ENCODE measurements around the gene BMP7.
A peak's percentile ranks its signal among the peaks of the same experiment; 100 is the strongest.
"Not testable (repeated sequence)": the region's sequence is repeated elsewhere in the genome, so short reads cannot be mapped to it uniquely, and the experiment has no call there.

Gene BMP7

DNA sequence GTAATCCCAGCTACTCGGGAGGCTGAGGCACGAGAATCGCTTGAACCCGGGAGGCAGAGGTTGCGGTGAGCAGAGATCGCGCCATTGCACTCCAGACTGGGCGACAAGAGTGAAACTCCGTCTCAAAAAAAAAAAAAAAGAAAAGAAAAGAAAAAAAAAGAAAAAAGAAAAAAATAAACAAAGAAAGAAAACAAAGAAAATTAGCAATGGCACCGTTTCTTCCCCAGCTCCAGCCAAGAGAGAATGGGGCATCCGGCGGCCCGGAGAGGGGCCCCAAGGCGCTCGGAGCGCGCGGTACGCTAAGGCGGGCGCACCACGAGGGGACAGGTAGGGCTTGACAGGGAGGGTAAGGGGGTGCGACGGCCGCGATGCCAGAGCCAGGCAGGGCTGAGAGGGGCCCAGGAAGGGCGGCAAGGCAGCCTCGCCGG lies 1.5 kb downstream of the BMP7 start:
- DNase-seq = not testable (repeated sequence)

DNA sequence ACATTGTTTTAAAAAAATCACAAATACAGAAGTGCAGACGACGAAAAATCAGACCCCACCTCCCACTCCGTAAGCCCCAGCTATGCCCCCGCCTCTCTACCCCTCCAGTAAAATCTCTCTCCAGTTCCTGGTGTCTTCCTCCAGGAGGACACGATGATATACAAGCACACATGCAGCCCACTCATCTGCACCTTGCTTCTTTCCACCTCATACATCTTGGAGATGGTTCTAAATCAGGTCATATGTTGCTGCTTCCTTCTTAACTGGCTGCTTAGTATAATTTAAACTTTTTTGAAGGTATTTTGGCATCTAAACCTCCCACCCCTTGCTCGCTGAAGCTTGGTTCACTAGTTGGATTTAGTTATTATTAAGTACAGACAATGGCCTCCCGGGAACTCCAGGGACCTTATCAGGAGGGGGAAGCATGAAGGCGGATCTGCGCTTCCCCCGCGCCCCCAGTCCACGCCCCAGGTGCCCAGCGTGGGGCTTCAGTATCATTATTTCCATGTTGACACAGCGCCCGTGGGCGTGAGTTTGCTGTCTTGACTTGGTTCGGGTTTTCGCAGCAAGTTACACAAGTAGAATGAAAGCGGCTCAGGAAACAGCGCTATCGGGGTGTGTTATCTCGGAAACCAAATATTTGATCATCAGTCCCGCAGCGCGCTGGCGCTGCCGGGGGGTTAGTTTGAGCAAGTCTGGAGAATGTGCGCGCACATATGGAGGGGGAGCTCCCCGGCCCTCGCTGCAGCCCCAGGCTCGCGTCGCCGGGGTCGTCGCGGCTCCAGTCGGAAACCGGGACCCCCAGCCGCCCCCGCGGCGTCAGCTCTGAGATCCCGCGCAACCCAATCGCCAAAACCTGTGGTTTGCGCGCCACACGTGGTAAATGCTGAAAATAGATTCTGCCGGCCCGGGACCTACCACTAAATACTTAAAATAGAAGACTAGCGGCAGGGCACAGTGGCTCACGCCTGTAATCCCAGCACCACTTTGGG lies 2.3 kb downstream of the BMP7 start:
- peak; percentile 13 for DNase-seq

DNA sequence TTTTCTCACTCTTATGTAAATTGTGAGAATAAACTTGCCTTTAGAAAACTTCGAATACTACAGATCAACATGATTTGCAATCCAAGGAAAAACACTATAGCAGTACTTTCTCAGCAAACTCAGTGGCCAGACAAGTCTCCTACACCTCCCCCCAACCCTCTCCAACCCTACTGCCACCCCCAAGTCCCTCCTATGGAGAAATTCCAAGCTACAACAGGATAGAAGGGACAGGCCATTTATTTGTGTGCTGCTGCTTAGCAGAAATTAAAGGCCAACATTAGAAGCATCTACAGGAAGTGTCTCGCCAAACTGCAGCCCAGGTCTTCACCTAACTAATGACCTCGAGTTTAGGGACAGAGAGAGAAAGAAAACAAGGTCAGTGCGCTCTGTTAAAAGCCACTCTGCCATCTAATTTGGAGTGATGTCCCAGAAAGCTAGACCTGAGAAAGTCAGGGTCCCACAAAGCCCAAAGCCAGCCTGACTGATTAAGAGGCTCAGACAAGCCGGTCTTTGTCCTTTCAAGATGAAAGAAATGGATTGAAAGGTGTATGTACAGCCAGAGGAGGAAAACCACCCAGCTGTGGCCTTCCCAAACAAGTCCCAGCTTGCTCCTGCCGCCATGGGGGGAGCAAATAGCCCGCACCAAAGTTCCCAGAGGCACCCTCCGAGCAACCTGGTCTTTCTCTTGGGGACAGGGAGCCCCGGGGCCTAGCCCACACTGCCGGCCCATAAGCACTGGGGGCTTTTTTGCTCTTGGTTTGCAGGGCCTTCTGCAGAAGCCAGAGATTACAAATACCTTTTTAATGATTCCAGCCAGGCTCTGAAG lies 3.4 kb downstream of the BMP7 start:
- no peak for DNase-seq

DNA sequence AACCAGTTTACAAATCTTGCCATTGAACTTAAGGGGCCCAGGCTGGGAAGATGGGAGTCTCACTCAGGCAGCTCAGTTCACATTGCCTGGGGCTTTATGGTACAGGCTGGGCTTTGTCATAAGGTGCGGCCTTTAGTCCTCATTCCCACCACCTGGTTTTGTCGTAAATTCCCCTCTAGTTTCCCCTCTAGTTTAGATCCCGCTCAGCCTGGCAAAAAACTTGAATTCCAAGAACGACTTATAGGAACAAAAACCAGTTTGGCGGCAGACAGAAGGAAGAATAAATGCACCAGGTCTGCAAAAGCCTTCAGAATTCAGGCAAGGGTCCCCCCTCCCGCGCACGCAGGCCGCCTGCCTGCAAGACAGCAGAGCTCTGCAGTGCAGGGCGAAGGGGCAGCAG lies 4.1 kb downstream of the BMP7 start:
- no peak for DNase-seq

DNA sequence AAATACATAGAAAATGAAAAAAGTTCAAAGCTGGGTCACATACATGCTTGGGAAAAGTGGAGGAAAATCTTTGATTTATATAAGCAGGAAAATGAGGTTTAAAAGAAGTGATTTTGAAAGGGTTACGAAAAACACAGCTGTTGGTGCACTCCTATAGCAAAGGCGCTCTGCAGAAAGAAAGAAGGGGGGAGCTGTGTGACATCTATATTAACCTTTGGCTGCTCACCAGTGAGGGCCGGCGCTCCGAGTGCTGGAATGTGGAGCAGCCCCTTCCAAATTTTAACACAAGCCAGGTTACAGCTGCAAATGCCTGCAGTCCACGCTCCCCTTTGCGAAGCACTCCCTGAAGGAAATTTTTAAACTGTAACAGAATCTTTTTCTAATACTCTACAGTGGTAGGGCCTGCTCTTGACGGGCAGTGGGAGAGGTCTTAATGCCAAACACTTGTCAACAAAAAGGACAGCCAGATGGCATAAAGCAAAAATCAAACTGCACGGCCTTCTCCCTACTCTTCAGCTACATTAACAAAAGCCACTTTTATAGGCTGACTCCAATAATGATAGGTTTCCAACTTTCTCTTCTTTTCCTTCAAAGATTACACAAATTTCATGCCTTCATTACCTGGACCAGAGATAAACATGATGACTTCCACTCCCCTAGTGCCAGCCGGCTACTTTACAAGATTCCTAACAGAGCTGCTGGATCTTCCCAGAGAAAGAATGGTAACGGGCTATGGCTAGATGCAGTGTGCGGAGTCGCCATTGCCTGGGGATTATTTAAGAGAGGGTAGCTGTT lies 4.8 kb downstream of the BMP7 start:
- no peak for DNase-seq

DNA sequence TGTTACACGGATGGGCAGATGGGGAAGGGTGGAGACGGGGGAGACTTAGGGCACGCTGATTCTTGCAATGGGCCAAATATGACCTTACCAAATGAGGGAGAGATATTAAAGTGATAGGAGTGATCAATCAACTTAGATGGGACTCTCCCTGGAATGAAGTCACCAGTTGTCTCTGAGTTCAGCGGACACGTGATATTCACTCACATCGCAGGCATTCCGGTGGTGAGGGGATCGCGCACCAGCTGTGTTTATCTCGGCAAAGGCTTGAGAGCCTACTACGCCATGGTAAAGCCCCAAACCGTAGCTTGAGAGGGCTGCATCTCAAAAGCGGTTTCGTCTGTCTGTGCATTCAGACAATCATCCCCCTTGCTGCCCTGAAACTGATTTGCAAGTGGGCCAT lies 5.5 kb downstream of the BMP7 start:
- no peak for DNase-seq

DNA sequence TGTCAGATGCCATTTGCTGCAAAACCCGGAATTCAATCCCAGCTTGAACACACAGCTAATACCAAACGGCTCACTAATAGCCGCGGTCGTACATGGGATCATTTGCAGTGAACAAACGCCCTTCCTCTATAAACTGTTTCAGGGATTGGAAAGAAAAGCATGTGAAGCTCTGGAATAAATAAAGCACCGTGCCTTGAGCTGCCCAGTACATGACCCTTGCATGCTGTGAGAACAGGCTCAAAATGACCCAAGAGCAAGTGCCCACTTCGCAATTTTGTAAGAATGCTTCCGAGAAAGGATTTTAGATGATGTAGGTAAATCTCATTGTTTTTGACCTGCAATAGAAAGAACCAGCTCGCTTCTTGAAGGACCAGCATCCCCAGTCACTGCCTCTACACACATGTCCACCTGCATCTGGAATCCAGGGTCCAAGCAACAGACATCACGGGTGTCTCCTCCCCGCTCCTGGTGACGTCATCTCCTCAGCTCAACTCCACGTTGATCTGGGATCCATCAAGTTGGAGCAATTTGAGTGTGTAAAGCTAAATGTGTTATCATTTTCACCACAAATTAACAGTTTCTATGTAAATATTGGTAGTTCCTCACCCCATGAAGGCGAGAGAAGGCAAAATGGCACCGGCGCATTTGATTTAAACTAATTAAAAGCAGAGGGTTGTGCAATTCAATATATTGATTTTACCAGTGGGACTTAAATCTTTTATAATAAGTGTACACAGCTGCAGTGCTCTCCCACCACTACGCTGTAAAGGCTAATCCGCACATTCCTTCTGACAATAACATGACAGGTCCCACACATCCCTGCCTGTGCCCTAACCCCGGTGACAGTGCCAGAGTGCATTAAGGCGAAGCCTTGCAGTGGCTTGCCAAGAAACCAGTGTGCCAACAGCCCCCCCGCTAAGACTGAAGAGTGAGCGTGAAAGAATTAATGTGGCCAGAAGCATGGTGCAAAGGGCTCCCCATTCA lies 6.2 kb downstream of the BMP7 start:
- no peak for DNase-seq

DNA sequence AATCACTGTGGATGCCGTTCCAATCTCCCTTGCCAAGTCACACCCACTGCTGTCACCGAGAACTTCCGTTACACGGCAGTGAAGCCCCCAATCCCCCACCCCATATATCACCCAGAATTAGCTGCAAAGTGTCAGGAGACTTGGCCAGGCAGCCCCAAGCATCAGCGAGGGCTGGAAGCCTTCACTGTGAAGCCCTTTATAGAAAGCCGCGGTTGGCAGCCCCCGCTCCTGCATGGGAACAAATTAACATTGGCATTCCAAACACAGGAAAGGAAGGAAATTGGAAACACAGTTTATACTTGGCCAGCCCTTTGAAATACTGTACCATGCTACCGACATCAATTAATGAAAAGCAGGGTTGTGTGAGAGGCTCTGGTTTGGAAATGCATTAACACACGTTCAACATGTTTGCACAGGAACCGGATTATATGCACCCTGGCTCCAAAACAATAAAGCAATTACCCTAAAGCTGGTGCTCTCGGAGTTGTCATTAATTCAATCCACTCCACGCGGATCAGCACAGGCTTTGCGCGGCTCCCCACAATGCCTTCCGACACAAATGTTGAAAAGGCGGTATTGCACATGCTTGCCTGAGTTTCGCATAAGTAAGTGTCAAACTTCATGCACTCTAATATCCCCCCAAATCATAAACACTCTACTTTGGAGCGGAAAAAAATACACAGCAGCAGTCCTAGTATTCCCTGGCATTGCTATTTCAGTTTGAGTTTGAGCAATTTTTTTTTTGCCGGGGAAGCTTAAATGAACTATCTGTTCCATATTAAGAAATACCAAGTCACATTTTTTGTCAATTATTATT lies 7.1 kb downstream of the BMP7 start:
- DNase-seq = no peak

DNA sequence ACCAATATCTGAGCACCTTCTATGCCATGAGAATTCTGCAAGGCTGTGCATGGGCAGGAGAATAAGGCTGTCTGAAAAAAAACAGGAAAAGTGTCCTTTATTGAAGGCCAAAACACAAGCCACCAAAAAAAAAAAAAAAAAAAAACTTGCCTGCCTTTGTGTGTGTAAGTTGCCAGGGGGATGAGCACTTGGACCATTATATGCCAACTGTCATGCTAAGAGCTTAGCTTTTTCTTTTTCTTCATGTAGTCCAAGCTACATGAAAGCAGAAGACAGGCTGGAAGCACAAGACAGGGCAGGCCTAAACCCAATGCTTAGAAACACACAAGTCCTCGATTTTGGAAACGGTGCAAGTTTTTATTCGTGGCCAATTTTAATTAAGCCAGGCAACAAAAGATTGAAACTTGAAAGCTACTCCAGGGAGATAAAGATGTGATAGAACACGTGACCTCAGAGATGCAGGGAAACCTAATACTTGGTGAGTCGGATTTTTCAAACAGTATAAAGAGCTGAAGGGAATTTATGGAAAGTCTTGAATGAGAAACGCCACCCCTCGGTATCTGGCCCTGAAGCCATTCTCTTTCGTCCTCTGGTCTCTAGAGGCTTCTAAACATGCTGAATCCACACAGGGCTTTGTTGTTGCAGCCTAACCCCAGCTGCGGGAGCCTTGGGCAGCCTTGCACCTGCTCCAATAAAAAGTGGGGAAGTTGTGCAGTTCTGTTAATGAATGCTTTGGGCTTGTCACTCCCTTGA lies 8.6 kb downstream of the BMP7 start:
- DNase-seq = no peak

DNA sequence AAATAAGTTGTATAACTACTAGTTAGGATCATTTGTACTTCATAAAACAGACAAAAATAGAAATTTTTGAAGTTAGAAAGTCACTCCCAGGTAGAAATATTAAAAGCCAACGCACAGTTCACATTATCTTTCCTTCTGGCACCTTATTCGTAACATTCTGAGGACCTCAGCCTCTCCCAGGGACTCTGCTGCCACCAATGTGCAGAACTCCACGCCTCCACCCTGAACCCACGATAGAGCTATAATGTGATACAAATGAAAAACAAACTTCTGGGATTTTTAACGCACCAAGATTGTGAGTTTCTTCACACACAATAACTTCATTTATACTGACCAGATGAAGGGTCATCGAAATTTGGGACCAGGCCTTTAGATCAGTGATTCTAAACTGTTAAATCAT lies 9.5 kb downstream of the BMP7 start:
- DNase-seq = no peak

DNA sequence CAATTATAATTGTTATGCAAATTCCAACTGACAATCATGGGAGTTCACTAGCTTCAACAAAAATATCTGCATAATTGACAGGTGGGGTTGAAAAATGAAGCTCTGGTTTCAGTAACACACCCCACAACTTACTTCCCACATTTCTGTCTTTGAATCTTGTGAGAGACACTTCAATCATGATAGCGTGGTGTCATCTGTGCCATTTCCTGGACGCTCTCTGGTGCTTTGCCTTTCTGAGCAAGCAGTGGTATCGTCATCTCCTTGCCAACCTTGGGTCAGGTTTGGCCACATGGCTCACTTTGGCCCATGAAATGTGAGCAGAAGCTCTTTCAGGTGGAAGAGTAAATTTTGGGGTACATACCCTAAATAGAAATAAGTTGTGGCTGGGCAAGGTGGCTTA lies 10.2 kb downstream of the BMP7 start:
- no peak for DNase-seq

DNA sequence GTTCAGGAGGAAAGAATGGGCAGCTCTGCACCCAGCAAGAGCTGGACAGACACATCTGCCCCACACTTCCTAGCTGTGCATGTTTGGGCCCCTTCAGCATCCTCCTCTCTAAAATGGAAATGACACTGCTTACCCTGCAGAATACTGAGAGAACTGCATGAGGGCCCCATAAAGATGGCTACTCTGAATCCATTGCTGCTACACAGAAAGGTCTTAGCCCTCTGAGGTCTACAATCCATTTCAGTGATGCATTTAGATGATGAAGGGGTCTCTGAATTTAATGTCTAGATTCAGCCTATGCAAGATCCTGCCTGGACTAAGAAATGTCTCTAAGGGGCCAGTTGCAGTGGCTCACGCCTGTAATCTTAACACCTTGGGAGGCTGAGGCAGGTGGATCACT lies 11.3 kb downstream of the BMP7 start:
- DNase-seq = no peak

DNA sequence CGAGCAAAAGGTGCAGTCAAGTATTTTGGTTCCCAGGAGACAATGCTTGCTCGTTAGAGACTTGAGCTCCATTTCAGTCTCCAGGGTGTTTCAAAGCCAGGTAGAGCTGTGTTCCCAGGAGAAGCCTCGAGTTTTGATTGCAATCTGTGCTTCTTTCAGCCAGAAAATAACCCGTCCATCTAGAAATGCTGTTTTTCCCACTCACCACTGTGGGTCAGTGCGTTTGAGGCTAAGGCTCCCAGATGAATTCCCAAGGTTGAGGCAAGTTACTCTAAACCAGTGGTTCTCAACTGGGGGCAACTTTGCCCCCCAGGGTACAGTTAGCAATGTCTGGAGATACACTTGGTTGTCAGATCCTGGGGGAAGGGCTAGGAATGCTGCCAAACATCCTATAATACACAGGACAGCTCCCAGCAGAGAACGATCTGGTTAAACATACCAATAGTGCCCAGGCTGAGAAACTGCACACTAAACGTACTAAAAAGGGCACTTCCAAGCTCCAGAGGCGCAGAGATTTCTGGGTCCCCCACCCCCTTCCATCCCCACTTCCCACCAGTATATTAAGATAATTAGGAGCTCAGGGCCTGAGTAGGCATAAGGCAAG lies 13.8 kb downstream of the BMP7 start:
- no peak for DNase-seq

DNA sequence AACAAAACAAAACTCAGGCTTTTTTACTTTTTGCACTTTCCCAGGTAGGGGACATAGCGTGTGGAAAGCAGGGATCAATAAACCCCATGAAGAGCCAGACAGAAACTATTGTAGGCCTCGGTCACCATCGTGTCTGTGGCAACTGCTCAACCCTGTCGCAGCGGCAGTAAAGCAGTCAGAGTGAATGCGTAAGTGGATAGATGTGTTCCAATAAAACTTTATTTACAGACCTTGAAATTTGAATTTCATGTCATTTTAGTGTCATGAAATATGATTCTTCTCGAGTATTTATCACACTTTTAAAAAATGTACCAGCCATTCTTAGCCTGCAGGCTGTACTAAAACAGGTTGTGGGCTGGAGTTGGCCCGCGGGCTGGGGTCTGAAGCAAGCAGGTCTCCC lies 14.5 kb downstream of the BMP7 start:
- no peak for DNase-seq

DNA sequence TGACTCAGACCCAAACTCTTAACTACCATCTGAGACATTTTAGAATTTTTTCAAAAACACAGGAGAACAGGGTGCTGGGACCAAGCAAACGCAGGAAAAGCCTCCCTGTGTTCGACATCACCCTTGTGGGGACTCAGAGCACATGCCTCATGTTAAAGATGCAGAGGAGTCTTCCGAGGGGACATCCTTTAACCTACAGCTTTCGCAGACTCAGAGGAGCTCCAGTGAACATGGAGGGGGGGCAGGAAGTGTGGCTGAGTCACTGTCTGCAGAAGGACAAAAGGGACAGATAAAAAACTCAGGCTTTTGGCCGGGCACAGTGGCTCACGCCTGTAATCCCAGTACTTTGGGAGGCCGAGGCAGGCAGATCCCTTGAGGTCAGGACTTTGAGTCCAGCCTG lies 15.1 kb downstream of the BMP7 start:
- DNase-seq = no peak

DNA sequence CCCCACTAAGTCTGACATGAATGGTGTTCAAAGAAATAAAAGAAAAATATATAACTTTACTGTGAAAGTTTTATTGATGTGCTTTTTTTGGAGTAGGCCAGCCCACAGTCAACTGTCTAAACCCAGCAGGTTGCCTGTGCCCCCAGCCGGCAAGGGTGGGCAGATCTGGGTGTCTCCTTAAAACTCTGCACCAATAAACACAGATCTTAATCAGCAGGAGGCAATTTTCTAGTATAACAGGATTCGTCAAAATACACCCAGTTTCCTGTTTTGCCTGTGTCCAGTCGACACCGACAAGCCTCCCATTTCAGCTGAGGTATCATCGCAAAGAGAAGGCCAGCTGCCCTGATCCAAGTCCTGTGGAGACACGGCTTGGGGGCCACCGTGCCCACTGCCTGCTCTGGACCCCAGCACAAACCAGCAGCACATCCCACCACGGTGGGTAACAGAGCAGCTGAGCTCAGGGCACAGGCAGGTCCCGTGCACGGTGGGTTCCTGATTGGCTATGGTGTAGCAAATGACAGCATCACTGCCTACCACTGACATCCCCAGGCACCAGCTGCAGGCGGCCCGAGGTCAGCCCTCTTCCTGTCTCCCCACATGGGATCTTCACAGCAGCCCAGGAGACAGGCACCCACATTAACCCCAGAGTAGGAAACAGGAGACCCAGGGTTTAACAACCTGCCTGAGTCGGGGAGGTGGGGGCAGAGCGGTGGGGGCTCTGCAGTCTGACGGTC lies 15.7 kb downstream of the BMP7 start:
- peak; percentile 11 for DNase-seq

DNA sequence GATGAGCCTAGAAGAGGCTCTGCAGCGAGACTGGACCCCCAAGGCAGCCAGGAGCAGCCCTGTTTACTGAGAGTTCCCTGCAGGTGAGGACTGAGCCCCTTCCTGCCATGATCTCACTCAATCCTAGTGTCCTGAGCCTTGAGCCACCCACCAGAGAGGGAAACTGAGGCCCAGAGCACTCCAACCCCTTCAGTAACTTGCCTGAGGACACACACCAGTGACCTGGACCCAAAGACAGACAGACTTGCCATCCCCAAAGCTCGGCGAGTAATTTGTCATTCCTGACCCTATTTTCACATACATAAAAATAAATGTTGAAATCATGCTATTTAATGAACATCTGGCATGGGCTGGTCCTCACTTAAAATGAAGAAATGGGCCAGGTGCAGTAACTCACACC lies 16.7 kb downstream of the BMP7 start:
- DNase-seq = no peak

DNA sequence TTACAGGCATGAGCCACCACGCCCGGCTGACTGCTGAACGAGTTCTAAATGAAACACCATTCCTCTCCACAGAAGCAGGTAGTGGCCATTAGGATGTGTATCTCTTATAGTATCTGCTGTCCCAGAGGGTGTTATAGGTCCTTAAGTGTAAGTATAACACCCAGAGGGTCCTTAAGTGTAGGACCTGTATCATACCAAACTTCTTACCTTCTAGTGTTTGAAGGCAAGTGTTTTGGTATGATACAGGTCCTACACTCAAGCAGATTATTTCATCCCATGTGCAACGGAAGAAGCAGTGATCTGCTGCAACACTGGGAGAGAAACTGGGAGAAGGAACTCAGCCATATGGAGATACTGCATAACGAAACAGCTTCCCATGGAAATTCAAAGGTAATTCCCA lies 17.4 kb downstream of the BMP7 start:
- DNase-seq = no peak
